Superior temporal gyrus (tissue), 1 donor: Measurements from ENCODE around the gene LRRC27.

ENCODE experiments used
- DNase-seq: peaks from one replicate; pipeline ENCODE4 v3.0.0-alpha.2; 2016; ENCODE audit errors: extremely low spot score

Gene LRRC27

GRCh38 chr10:132301371-132302330, 30.3 kb upstream of the LRRC27 start:
- peak; percentile 62 for DNase-seq

DNA sequence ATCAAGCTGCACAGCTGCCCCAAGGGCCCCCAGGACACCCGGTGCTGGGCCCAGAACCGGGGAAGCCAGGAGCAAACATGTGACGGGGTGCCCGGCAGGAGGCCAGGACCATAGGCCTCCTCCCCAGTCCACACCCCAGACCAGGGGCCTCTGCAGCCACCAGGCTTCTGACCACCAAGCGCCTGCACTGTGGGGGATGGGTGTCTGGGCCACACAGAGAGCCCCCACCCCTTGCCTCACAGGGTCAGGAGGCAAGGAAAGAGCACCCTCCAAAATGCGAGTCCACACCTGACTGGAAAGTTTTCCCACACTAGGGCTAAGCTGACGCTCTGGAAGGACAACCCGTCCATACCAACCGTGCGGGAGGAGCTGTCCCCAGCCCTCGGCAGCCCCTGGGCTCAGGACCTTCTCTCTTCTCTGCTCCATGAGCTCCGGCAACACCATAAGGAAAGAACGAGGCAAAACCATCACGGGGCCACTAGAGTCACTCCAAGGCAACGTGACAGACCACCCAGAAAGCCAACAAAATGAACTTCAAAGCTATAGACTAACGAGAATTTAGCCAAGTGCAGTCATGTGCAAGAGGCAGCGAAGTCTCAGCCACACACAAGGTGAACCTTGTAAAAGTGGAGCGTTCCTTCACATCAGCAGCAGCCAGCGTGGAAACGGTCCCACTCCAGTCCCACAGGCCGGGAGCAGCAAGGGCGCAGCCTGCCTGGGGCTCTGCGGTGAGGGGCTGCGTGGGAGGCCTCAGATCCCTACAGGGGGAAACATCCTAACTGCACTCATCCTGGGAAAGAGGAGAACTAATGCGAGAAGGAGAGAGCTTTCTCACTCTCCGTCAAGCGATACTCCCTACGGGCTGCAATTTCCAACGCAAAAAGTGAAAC, 29.3 kb upstream of the LRRC27 start:
- no peak for DNase-seq

DNA sequence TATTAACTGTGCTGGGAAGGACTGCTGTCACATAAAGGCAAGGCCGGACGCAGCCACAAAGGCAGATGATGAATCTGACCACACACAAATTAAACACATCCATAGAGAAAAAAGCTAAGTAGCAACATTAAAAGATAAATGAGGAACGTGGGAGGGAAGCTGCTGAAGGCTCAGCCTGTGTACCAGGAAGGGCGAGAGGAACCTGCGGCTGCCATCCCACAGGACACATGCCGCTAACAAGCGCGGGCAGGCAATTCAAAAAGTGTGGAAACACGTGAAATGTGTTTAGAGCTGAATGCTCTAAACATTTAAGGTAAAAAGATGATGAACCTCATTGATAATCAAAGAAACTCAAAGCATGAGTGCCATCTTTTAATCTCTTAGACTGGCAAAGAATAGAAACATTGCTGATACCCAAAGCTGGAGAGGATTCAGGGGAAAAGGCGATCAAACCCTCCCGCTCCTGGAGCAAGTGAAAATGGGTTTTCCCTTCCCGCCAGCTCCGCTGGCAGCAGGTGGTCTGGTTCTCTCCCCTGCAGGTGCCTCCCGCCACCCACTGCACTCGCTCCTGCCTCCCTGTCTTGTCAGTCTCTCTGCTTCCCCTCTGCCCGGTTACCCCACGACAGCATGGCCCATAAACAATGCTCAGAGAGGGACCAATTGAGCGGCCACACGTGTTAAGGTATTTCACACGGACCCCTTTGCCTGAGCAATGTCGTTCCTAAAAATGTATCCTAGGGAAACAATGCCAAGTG, 28.5 kb upstream of the LRRC27 start:
- DNase-seq, result no peak

DNA sequence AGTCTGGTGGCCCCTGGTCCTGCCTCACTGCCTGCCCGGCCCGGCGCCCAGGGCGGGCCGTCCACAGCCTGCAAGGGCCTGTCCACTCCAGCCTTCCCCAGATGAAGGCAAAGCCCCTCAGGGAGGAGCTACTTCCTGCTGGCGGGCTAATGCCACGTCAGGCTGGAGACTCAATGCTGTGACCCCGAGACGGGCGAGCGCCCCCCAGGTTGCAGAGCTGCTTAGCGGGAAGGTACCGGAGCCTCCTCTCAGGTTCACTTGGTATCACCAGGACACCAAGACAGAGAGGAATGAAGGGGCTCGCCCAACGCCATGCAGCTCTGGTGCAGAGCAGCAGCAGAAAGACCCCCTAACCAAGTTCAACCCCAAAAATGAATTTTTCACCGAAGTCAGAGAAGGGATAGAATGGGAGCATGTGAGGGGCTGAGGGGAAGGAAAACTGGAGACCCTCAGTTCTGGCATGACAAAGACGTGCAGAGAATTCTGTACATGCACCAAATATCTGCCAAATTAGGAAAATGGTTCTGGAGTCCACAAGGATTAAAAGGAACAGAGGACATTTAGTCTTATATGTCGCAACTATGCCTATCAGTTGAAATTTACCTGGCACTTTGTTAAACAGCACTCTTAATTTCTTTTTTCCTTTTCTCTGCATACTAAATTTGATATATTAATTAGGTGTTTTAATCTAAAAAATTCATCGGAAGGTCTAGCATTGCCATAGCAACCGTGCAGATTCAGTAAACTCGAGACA, 27.1 kb upstream of the LRRC27 start:
- DNase-seq, result no peak

- no peak for DNase-seq
Observed at GRCh38 chr10:132305654-132306342, 26.2 kb upstream of the LRRC27 start.

- DNase-seq, result no peak
Observed at GRCh38 chr10:132306343-132306685, 25.7 kb upstream of the LRRC27 start.

- DNase-seq, result no peak
Observed at GRCh38 chr10:132306864-132307751, 24.9 kb upstream of the LRRC27 start.

GRCh38 chr10:132307823-132308586, 24.0 kb upstream of the LRRC27 start, which contains the start of gene STK32C:
STK32C (minus strand) TSS chr10:132307950; CDS start chr10:132307833, 117 bp downstream.
- DNase-seq, result peak; percentile 81

DNA sequence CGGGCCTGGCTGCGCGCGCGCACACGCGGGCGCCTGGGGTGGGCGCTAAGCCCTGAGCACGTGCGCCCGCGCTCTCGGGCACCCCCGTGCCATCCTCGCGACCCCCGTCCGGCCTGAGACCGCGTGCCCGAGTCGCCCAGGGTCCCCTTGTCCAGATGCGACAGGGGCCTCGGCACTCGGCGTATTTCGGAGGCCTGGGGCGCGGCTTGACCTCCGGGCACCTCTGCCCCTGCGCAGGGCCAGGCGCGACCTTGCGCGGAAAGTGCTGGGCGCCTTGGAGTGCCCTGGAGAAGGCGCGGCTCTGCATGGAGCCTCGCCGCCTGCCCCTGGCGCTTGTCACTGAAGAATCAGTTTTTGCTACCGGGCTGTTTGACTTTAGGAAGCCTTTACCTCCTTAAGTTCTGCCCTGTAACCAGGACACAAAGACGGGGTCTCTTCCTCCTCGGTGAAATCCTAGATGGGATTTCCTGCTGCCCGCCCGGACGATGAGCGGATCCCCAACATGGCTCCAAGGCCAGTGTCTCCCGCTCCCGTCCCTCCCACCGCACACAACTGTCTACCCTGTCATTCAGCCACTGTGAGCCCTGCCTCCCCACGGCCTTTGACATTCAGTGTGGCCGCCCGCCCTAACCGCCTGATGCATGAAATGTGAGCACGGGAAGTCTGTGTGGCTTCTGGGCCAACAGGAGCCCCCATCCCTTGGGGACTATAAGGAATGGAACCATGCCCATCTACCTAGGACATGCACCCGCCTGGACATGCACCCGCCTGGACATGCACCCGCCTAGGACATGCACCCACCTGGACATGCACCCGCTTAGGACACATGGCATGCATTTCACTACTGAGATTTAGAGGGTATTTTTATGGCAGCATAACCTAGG, 23.2 kb upstream of the LRRC27 start:
- DNase-seq, result no peak

GRCh38 chr10:132309471-132309865, 22.5 kb upstream of the LRRC27 start:
- no peak for DNase-seq

GRCh38 chr10:132309879-132310591, 22.0 kb upstream of the LRRC27 start:
- no peak for DNase-seq

- DNase-seq, result no peak
Observed at GRCh38 chr10:132310701-132311337, 21.2 kb upstream of the LRRC27 start.

DNA sequence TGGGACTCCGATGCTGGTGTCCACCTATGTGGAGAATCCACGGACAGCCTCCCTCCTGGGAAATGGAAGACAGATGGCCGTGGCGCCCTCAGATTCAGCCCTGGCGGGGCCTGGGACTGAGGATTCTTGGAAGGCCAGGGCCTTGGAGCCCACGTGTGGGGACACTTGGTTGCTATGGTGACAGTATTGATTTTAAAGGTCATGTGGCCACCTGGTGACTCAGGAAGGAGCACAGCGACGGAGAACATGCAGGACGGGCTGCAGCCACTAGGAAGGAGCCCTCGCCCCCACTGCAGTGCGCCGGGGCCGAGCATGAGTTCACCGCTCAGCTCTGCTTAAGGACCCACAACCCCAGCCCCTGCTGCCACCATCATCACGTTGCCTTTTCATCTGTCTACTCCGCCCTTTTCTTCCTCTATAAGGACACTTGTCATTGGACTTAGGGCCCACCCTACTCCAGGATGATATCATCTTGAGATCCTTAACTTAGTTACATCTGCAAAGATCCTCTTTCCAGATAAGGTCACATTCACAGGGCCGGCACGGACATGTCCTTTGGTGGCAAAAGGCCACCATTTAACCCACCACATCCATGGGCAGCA, 20.6 kb upstream of the LRRC27 start:
- DNase-seq, result no peak

- no peak for DNase-seq
Observed at GRCh38 chr10:132313305-132313704, 18.7 kb upstream of the LRRC27 start.

DNA sequence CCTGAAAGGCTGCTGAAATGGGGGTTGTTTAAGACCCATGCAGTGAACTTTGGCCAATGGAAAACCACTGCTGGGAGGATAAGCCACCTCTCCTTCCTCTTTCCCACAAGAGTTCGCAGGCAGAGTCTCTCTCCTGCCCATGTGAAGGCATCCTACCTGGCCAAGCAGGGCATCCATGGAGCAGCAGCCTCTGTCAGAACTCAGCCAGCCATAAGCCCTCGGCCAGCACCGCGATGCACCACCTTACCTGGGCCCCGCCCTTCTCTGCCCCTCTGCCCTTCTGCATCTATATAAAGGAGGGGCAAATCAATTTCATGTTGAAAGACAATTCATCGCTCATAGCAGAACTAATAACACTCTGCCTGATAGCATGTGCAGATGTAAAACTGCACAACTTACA, 18.1 kb upstream of the LRRC27 start:
- DNase-seq, result no peak

DNA sequence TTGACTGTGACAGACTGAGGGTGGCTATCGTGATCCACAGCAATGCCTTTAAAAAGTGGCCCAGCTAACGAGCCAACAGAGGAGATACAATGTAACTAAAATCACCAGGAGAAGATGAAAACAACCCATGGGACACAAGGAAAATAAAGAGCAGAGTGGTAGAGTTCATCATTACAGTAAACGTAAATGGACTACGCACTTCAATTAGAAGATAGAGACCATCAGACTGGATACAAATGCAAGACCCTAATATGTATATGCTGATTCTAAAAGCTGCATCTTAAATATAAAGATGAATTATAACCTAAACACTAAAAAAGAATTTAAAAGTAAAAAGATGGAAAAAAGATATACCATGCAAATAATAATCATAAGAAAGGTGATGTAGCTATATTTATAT, 17.7 kb upstream of the LRRC27 start:
- no peak for DNase-seq
